Activated gamma-delta T cell (primary cell): ENCODE measurements around the gene INTS14.
A peak's percentile ranks its signal among the peaks of the same experiment; 100 is the strongest.

ENCODE experiments used
- DNase-seq: peaks from one replicate; lab custom pipeline; 2025; lab: John Stamatoyannopoulos, UW
- total RNA-seq, 2 donors: gene quantifications; one replicate each; lab custom pipeline; 2026; lab: John Stamatoyannopoulos, UW

INTS14 gene
- 53.4 to 53.6 reads per million in 2 donors for total RNA-seq

DNA sequence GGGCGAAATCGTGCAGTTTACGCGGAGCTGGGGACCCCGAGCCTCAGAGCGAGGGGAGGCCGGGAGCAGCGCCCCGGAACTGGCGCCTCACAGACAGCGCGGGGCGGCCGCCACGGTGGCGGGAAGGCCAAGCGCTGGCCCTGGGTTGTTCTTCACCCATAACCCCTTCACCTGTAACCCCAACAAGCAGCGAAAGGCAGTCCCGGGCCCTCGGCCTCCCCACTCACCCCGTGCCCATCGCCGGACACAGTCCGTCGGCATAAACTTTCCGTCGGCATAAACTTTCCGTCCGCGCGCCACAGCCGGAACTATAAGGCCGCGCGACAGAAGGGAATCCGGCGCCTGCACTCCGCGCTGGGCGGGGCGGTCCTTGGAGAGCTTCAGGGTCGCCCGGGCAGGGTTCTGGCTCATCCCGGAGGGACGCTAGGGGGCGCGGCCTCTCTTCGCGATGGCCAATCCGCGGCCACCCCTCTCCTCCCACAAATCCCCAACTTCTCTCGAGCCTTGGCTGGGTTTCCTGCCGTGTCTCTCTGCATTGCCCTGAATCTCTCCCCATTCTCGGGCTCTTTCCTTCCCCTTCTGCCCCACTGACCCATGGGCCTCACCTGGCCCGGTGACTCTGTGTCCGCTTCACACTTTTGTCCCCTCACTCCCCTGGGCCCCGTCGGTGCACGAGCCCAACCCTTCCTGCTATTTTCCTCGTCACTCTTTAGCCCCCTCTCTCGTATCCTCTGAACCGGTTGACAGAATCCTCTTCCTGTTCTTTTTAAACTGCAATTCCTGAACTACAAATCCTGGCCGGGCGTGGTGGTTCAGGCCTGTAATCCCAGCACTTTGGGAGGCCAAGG lies at the start of gene INTS14:
TSS of gene INTS14 (minus strand) at position 261 of the 848 bp plus-strand sequence. CDS start 3,751 bp downstream, outside the sequence.
- peak; percentile 79 for DNase-seq

DNA sequence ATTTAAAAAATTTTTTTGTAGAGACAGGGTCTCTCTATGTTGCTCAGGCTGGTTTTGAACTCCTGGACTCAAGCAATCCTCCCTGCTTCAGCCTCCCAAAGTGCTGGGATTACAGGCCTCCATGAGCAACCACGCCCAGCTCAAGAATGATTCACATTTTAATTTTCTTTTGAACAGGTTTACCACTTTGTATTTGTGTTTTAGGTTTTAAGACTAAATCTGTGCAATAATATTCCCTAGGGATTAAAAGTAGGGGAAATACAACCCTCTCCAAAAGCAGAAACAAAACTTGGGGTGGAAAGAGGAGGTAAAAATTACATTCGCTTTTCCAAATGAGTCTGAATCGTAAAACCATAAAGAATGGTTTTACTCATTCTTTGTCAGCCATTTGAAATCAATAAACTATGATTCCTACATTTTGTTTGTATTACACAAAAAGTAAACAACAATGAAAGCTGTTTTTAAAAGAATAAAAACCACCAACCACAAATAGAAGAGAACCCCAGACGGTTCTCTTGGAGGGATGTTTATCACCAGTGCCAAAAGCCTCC lies 48.6 kb upstream of the INTS14 start:
- DNase-seq = no peak

DNA sequence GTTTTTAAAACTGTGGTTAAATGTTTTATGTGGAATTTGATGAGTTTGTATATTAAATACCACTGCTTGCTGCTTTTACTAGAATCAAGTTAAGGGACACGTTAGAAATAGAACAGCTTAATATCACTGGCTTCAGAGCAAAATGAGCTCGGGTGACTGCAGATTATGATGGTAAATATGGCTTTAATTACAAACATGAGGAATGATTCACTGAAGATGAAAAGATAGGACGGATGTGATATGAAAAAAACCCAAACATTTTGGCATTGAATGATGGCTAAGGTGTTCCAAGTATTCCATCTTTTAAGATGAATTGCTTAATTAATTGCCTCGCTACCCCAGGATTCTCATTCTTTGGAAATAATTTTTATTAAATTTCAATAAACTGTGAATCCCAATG lies 44.5 kb upstream of the INTS14 start:
- no peak for DNase-seq

- DNase-seq = no peak
These were observed 44.1 kb upstream of the INTS14 start for GRCh38 chr15:65655026-65655425.

GRCh38 chr15:65653801-65654521 lies 43.0 kb upstream of the INTS14 start:
- DNase-seq = no peak

DNA sequence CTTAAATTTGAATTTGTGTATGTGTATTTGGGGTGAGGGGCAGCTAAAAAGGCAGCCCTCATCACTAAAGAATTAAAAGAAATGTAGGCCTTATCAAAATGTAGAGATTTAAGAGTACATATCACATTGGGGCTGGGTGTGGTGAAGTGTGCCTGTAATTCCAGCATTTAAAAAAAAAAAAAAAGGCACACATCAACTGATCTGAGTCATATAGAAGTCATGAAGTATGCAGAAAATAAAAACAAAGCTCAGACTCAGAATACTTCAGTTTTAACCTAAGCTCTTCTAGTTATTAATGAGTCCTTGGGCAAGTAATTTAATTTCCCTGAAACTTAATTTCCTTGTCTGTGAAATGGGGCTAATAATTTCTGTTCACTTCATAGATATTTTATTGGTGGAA lies 42.4 kb upstream of the INTS14 start:
- no peak for DNase-seq

DNA sequence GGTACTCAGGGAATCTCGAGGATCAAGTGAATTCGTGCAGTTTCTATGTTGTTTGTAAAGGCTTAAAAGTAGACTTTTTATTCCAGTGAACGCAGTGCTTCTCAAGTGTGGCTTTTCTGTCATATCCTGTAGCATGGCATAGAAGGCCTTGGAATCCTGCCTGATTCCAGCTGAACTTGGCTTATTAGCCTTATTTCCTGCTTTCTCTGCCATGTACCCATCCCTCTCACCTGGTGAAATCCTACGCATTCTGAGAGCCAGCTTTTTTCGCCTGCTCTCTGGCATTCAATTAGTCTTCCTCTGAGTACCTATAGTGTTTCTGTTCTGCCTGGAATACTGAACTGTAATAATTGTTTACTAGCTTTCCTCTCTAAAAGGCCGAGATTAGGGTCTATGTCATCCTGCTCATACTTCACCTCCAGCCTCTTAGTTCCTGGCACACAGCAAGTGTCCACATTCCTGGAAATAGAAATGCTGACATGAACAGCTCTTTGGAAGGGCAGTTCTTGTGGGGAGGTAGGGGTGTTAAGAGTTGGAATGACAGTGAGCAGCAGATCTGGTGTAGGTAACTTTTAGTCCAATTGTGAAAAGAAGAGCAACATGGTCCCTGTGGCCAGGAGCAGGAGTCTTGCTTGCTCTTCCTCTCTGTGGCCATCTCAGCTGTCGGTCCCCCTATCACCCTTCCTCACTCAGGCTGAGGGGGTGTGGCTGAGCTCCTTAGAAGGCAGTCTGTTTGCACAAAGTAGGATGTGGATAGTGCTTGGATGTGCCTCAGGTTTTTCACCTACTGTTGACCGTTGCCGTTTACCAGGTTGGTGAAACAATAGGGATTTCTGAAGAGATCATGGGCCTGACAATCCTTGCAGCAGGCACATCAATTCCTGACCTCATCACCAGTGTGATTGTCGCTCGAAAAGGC lies 41.2 kb upstream of the INTS14 start:
- DNase-seq = no peak

DNA sequence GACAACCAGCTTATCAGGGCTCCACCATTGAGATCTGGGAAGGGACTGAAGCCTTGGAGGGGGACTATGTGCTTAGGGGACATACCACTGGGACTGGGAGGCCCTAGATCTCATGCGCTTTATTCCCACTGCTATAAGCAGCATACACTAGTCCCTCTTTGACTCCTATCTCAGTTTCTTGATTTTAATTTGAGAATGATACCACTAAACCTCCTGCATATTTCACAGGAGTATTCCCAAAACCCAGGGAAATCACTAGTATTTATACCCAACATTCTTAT lies 40.1 kb upstream of the INTS14 start:
- DNase-seq = no peak

- no peak for DNase-seq
These were observed 39.5 kb upstream of the INTS14 start for GRCh38 chr15:65650312-65651041.

DNA sequence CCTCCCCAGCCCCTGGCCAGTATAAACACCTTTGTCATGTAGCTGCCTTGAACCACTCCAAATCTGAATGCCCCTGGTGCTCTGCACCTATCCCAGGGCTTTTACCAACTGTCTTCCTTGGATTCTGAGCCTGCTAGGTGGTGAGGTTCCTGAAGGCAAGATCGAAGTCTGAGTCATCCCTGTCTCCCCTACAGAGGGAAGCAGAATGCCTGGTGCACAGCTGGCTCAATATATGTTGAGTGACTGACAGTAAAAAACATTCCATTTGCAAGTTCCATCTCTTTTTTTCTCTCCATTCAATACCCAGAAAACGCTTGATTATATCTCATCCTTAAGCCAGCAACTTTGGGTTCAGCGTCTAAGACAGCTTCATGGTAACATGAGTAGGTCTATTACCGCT lies 35.6 kb upstream of the INTS14 start:
- DNase-seq = no peak

DNA sequence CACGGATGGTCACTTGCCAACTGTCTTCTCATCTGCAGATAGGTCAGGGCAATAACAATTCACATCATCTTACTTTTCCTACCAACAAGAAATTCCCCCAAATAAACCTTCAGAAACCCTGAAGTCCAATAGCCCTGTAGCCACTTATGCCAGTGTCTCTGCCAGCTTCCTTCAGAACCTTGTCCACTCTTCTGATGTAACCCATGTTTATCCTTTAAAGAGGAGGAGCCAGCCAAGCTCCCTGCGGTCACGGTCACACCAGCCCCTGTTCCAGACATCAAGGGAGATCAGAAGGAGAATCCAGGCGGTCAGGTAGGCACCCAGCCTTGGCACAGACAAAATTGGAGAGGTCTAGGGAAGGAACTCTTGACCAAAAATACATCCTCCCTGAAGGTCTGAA lies 34.5 kb upstream of the INTS14 start:
- DNase-seq = no peak

- no peak for DNase-seq
These were observed 33.4 kb upstream of the INTS14 start for GRCh38 chr15:65644282-65644681.

GRCh38 chr15:65642594-65642993 lies 31.7 kb upstream of the INTS14 start:
- no peak for DNase-seq

DNA sequence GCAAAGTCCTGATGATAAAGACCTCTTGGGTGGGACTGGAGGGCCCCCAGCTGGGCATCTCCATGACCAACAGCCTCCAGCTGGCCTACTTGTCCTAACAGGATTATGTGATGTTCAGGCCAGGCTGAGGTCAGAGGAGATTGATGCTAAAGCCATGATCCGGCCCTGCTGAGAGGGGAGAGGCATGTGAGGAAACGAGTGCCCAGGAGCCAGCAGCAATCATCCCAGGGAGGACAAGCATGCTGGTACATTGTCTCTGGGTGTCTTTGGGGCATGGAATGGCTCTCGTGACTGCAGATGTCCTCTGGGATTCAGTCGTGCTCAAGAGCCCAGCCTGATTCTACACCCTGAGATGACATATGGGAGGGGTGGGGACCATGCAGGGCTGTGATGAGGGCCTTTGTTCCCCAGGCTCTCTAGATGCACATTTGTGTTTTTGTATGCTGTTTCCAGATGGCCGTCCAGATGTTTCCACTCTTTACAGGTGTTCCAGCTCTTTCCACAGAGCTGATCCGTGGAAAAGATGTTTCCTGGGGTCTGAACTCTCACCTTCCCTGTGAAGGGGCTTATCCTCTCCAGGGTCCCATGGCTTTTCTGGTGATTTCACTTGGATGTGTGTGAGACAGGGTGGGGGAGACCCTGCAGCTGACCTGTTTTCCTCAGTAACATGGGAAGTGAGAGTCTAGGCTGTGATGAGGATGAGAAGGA lies 31.0 kb upstream of the INTS14 start:
- DNase-seq = no peak

- no peak for DNase-seq
These were observed 28.6 kb upstream of the INTS14 start for GRCh38 chr15:65639509-65639908.

DNA sequence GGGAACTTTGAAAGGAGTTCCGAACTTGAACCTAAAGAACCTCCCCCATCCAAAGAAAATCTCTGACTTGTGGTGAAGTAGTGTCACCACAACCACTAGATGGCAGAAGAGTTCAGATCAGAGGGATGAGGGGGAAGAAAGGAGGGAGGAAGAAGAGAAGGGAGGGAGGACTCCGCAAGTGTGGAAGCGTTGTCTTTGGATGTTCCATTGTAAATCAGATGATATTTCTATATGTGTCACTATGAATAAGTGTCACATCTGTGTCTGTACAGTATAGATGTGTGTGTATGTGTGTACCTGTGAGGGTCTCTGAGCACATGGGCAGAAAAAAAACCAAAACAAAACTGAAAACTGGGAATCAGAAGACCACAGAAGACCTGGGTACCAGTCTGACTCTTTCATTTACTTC lies 27.8 kb upstream of the INTS14 start:
- no peak for DNase-seq

DNA sequence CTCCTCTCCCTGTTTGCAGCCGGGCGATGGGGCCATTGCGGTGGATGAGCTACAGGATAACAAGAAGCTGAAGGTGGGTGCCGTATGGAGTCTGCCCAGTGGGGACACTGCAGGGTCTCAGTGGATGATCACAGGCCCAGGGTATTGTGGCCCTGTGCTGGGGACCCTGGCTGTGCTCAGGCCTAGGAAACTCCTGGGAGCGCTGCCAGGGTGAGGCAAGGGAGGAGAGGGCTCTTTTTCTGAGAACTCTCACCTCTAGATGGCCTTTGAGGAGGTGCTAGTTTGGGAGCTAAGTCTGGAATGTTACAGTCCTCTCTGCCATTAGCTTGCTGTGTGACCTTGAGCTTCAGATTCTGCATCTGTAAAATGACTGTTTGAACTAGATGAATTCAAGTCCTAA lies 27.2 kb upstream of the INTS14 start:
- no peak for DNase-seq

- DNase-seq = no peak
These were observed 23.4 kb upstream of the INTS14 start for GRCh38 chr15:65634356-65634755.

GRCh38 chr15:65633752-65634151 lies 22.8 kb upstream of the INTS14 start:
- DNase-seq = no peak

GRCh38 chr15:65632780-65633375 lies 21.9 kb upstream of the INTS14 start:
- DNase-seq = no peak
